ENCODE data around the gene MGARP. TPM values are rescaled to one million over a fixed set of nuclear protein-coding genes. Genes with fewer than 3 reads are reported as not detected.

The MGARP gene
- total and polyA plus RNA-seq, 9 of the 15 experiments (the other 6 are each of a cell fraction or from before 2014, with no cell fraction given): 0.11 to 0.45 (median 0.23) TPM; not detected in 4

GRCh38 chr4:139316733-139317132, 36.7 kb upstream of the MGARP start (continued):
- TF ChIP-seq MYC (IDR thresholded peaks at IDR 0.05; ENCODE audit: low read depth, low read length): no peak
- no peak for TF ChIP-seq MYC (CRISPR knock-in tag; IDR thresholded peaks at IDR 0.05; ENCODE audit: borderline replicate concordance, low read depth)
- TF ChIP-seq KHSRP (IDR thresholded peaks at IDR 0.05): no peak
- TF ChIP-seq ZNF507 (tag; conservative IDR thresholded peaks at IDR 0.05): no peak
- no peak for TF ChIP-seq PHB (CRISPR knock-in tag; IDR thresholded peaks at IDR 0.05)
- TF ChIP-seq PKNOX1 (IDR thresholded peaks at IDR 0.05): 0 out of 2 replicates have a peak, but pooled peaks have one; percentile 13
- no peak for TF ChIP-seq SMARCB1 (IDR thresholded peaks at IDR 0.05; ENCODE audit: insufficient read length, low read depth)
- no peak for TF ChIP-seq TCF7L2 (IDR thresholded peaks at IDR 0.05; ENCODE audit: low read depth, low read length)
- peak; percentile 87 for TF ChIP-seq LEF1 (IDR thresholded peaks at IDR 0.05)
- no peak for TF ChIP-seq FOXP1 (CRISPR knock-in tag; IDR thresholded peaks at IDR 0.05)
- TF ChIP-seq AFF1 (IDR thresholded peaks at IDR 0.05; ENCODE audit: low read depth in 1 of 2, partially characterized antibody in 2 of 2): peak in 1 of 2 experiments; percentile 25
- TF ChIP-seq ATF2 (CRISPR knock-in tag; IDR thresholded peaks at IDR 0.05): no peak
- no peak for TF ChIP-seq POLR2B (IDR thresholded peaks at IDR 0.05; ENCODE audit: low read depth, partially characterized antibody)
- TF ChIP-seq ZBTB43 (CRISPR knock-in tag; IDR thresholded peaks at IDR 0.05): no peak
- TF ChIP-seq TCF7 (IDR thresholded peaks at IDR 0.05; ENCODE audit: borderline replicate concordance): 0 out of 2 replicates have a peak, but pooled peaks have one; percentile 75
- no peak for TF ChIP-seq NFXL1 (CRISPR knock-in tag; IDR thresholded peaks at IDR 0.05)
- TF ChIP-seq WHSC1 (IDR thresholded peaks at IDR 0.05; ENCODE audit: low read length): no peak
- TF ChIP-seq SPI1 (IDR thresholded peaks at IDR 0.05; ENCODE audit: borderline replicate concordance, low read depth, low read length): peak; percentile 94
- TF ChIP-seq SMC3 (conservative IDR thresholded peaks at IDR 0.05; ENCODE audit: insufficient read depth, low read depth, low read length): no peak
- TF ChIP-seq PML (IDR thresholded peaks at IDR 0.05; ENCODE audit: low read length): no peak

Data from K562 (cell line).